CD1c-positive myeloid dendritic cell (primary cell): ENCODE measurements around the gene DYSF.
A peak's percentile ranks its signal among the peaks of the same experiment; 100 is the strongest.

Source experiments
- DNase-seq: peaks from one replicate; pipeline ENCODE4 v3.0.0-alpha.2; 2016; ENCODE audit errors: extremely low spot score

The DYSF gene

DNA sequence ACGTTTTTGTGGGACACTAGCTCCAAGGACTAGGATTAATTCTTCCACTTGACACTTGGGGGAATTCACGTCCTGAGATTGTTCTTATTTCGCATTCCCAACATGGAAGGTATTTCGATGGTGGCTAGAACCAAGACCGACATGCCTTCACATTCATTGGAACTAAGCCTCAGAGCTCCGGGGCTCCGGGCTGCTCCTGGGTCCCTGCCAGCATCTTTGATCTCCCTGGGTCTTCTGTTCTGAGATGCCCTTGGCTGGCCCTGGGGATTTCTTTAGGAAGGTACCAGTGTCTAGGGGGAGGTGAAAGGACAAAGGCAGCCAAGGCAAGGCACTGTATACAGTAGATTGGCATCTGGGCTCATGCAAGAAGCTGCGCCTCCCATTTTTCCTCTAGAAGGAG, 76.8 kb downstream of the DYSF start:
- DNase-seq, result no peak

DNA sequence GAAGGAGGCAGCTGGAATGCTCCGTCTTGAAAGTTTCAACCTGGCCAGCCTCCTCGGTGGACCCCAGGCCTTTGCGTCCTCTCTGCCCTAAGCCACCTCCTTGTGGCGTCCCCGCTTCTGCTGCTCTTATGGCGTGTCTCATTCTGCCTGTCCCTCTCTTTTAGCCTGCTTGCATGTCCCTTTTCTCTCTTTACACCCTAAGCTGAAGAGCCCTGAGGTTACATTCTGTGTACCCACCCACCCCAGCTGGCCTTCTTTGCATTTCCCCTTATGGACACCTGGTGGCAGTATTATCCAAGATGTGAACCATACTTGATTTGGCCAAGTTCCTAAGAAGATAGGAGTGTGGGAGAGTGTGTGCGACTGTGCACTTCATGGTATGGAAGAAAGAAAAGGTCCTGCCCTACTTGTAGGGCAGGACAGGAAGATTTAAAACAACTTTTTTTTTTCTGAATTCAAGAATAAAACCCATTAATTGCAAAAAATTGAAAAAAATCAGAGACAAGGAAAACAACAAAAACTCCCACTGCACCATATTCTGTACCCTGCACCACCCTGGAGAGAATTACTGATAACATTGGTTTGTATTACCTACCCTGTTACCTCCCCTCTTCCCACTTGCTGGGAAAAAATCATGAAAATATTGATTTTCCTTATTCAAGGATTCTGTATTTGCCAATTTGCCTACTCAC, 77.4 kb downstream of the DYSF start:
- peak; percentile 50 for DNase-seq

DNA sequence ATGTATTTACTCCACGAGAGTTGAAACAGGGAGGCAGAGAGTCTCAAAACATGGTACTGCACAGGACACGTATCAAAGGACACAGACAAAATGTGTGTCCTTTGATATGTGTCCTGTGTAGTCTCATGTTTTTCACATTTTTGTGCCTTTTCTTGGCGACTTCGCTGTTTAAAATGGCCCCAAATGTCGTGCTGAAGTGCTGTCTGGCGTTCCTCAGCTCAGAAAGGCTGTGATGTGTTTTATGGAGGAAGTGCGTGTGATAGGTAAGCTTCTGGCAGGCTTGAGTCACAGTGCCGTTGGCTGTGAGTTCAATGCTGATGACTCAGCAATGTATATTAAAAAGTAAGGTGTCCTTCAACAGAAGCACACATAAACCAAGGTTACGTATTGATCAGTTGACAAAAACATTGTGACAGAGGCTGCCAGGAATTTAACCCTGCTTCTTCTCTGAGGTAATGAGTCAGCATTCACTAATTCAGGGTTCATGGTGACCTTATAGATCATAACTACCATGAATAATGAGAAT, 78.2 kb downstream of the DYSF start:
- DNase-seq, result no peak

DNA sequence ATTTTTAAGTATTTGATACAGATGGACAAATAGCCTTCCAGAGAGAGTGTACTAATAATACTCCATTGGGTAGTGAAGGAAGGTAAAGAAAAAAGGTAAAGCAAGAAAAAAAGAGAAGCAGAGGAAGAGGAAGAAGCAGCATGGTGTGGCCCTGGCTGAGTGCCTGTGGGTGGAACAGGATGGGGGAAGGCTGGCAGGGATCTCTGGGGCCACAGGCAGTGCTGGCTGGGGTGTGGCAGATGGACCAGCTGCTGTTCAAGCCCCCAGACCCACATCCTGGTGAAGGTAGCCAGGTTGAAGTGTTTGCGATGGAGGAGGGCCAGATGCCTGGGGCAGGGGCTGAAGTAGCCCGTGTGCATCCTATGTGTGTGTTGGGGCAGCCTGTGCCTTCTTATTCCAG, 79.0 kb downstream of the DYSF start:
- no peak for DNase-seq

DNA sequence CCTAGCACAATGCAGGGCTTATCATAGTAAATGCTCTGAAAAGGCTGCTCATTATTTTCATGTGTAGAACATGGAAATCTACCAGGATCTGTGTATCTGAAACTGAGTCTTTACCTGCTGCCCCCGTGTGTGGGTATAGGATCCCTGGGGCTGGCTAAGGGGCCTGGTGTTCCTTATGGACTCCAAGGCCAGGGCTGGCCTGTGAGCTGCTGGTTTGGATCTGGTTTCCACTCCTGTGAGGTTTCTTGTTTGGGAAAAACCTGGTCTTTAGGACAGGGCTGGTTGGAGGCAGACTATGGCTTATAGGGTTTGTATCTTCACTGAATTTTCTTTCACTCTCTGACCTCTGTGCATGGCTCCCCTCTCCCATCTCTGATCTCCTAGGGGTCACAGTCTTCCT, 80.8 kb downstream of the DYSF start:
- no peak for DNase-seq

DNA sequence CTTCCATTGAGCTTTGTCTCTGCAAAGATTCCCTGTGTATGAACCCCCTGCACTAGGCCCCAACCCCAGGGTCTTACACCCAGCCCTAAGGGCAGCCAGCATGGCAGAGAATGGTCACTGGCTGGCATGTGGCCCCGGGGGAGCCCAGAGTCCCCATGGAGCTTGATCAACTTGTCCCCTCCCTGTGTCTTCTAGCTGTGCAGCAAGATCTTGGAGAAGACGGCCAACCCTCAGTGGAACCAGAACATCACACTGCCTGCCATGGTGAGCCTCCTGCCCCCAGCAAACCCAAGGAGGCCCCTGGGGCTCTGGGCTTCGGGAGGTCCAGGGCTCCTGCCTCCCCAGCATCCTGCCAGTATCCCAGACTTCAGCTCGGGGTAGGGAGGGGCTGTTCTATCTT, 81.5 kb downstream of the DYSF start:
- DNase-seq, result no peak

DNA sequence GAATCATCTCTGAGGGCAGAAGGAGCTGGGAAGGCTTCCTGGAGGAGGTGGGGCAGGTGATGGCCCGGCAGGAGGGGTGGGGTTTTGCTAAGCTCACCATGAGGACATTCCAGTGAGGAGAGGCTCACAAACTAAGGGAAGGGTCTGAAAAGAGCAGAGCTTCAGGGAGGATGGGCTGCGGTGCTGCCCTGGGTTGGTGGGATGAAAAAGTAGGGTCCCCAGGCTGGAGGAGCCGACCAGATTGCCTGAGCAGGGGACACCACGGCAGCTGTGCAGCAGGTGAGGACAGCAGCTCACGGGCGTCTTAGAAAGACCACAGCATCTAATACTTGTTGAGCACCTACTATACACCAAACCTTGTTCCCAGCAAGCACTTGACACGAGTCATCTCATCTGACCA, 82.2 kb downstream of the DYSF start:
- no peak for DNase-seq

DNA sequence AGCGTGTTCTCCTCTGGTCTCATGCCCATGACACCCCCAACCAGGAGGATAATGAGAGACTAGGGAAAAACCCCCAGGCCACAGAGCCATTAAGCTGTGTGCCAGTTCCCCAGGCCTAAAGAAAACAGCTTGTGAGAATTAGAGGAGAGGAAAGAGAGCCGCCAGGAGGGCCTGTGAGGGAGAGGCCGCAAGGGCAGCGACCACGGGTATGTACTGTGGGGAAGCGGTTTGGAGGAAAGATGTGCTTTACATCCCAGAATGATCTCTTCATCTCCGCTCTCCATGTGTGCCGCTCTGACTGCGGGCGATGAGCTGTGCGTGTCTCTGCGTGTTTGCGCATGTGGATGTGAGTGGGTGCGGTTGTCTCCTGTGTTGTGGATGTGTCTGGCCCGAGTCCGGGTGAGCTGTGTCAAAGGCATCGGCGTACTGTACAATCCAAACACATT, 82.9 kb downstream of the DYSF start:
- no peak for DNase-seq

DNA sequence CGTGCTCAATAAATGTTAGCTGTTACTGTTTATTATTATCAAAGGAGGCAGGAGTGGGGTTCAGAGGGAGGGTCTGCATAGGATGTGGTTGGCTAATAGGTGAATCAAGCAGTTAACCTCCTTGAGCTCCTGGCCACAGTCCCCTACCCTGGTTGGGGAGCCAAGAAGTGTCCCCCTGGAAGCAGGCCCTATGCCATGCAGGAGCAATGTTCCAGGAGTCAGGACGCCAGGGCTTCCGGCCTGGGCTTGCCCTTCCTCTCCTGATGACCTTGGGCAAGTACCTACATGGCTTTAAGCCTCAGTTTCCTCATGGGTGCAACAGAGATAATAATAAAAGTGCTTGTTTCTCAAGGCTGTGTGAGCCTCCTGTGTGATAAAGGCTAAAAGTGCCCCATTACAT, 84.9 kb downstream of the DYSF start:
- DNase-seq, result no peak

DNA sequence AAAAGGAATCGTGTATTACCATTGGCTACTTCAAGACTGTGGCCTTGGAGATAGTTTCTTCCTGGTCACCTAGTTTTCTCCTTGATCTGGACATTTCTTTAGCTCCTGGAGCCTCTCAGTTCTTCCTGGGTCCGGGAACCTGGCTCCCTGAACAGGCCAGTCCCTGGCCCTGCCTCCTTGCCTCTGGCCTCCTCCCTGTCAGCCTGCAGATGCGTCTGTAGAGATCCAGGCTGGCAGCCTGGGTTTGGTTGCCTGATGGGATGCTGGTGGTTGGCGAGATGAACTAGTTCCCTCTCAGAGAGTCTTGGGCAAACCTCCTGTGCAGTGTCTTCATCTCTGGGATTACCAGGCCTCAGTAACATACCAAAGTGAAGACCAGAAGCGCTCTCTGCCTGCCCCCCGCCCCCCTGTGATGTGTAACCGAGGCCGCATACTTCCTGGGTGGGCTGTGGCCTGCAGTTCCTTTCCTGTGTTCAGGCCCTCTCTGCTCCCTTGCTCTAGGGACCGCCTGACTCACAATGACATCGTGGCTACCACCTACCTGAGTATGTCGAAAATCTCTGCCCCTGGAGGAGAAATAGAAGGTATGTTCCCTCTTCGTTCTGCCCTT, 85.4 kb downstream of the DYSF start:
- no peak for DNase-seq

DNA sequence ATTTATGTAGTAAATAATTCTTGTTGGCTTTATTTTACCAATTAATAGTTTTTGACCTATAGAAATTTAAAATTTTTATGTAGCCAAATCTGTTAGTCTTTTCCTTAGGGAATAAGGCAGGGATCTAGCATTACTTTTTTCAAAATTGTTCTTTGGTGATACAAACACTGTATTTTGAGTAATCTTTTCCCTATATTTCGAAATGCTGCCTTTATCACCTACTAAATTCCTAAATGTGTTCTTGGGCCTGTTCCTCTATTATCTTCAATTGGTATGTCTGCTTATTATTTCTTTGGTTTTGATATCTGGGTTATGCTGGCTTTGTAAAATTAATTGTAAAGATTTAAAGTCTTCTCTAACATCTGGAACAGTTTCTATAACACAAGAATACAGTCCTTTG, 87.5 kb downstream of the DYSF start:
- no peak for DNase-seq

DNA sequence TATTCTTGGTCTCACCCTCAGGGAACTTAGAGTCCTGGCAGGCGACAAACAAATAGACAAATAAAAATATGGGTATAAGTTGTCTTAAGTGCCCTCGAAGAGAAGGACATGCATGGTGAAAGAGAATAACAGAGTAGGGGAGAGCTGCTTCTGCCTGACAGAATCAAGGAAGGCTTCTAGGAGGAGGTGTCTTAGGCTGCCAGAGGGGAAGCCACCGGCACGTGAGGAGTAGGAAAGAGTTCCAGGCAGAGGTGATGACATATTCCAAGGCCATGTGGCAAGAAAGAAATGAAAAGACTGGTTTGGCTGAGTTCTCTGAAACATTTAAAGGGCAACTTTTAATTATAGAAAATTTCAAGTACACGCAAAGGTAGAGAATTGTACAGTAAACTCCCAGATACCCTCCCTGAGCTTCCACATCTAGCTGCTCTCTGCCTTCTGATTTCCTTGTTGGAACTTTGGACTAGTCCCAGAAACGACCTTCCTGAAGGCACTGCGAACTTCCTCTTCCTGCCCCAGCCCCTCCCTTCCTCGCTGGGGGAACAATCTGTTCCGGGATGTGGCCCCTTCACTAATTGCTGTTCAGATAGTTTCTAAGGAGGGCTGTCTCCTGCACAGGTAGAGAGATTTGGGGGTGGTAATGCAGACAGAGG, 91.7 kb downstream of the DYSF start:
- DNase-seq, result peak; percentile 11

DNA sequence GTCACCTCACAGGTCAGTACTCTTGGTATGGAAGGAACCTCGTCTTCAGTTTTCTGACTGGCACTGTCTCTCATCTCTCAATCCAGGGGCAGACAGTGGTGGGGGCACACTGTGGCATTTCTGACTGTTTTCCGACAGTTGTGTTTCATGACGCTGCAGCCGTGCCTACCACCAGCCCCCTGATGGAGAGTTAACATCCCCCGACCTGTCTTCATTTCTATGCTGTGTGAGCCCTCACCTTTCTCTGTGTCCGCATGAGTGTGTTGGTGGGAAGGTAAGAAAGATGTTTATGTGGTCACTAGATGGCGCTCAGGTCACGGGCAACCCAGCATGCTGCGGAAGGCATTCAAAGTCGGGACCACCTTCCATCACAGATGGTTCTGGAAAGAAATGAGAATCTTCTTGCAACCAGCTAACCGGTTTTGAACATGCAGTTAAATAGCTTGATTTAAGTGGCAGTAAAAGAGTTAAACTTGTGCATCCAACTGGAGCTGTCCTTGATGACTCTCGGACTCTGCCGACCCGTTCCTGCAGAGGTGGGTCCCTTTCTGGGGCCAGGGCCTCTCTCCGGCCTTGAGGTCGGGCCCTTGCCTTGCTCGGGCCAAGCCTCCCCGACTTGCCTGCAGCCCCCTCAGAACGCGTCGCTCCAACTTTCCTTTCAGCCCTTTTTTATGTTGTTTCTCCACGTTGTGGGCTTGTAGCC, 92.4 kb downstream of the DYSF start:
- peak; percentile 41 for DNase-seq

DNA sequence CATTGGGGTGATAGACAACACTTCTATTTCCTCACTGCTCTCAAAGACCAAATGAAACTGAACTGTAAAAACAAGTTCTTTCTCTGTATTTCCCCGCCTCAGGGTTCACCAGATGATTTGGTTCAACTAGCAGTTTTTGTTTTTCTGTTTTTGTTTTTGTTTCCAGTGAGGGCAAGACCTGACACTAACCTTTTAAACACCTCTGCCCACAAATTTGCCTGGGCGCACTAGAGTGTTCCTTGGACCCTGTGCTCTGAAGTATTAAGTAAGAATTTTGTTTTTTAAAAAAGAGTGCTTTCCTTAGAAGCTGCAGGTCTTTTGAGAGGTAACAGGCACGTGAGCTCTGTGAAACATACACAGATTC, 92.9 kb downstream of the DYSF start:
- DNase-seq, result no peak

DNA sequence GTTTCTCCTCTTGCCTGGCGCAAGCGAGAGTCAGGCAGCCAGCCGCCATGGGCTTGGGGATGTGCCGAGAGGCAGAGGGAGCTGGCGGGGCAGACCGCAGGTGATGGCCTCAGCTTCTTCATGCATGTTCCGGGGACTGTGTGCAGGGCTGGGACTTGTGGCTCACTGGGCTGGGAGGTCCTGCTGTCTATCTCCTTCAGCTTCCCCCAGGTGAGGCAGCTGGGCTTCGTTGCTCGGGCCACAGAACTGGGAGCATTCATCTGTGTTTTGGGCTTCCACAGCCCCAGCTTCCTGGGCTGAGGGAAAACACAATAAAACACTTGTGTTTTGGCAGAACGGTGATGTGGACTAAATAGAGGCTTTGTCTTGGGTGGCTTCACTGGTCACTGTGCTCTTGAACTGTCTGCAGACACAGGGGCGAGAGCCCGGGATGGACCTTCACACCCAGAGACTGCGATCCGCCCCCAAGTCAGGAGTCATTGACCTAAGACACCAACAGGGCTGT, 93.5 kb downstream of the DYSF start:
- DNase-seq, result no peak

DNA sequence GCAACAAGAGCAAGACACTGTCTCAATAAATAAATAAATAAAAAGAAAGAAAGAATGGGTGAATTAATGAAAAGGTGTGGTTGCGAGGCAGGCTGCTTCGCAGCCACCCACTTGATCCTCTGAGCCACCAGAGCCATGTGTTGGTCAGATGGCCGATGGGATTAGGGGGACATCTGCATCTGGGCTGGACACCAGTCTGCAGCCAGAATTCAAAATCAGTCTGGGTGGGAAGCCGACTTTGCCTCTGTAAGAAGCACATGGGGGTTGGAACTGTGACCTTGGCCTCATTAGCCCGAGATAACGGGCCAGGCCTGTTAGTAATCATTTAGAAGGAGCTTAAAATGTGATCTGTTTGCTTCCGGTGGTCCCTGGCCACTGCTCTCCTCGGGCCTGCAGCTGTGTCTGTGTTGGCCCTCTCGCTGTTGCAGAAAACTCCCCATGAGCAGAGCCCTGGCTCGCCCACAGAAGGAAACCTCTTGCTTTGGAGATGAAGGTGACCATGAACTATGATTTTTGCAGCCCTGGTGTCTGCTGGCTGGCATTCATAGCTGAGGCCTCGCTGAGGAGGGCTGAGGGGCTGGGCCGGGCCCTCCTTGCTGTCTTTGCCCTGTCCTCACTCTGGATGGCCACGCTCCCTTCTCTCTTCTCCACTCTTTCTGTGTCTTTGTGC, 94.4 kb downstream of the DYSF start:
- DNase-seq, result no peak

DNA sequence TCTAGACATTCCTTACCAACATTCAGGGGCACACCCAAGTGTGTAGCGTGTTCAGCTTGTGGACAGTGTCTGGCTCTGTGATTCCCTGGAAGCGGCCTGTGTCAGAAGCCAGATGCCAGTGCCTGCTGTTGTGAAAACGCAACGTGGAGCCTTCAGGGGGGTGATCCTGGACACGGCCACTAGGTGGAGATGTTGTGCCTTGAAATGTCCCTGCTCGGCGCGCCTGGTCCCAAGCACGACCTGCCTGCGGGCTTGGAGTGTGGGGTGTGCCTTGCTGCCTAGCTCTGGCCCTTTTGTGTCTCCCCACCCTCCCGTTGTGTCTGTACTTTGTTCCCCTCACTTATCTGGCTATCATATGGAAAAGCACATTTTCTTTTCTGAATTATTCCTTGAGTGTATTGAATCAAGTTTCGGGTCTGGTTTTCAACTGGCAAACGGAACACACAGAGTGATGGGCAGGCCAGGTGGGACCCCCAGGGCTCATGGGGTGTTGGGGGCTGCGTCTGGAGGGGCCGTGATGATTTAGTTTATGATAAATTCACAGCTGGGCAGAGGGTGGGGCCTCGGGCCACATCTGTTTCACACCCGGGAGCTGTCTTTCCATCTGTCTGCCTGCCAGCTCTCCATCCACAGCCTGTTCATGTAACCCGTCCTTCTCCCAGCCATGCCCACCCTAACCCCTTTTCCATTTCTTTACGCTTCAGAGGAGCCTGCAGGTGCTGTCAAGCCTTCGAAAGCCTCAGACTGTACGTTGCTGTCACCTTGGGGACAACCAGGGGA, 95.5 kb downstream of the DYSF start:
- DNase-seq, result peak; percentile 66

DNA sequence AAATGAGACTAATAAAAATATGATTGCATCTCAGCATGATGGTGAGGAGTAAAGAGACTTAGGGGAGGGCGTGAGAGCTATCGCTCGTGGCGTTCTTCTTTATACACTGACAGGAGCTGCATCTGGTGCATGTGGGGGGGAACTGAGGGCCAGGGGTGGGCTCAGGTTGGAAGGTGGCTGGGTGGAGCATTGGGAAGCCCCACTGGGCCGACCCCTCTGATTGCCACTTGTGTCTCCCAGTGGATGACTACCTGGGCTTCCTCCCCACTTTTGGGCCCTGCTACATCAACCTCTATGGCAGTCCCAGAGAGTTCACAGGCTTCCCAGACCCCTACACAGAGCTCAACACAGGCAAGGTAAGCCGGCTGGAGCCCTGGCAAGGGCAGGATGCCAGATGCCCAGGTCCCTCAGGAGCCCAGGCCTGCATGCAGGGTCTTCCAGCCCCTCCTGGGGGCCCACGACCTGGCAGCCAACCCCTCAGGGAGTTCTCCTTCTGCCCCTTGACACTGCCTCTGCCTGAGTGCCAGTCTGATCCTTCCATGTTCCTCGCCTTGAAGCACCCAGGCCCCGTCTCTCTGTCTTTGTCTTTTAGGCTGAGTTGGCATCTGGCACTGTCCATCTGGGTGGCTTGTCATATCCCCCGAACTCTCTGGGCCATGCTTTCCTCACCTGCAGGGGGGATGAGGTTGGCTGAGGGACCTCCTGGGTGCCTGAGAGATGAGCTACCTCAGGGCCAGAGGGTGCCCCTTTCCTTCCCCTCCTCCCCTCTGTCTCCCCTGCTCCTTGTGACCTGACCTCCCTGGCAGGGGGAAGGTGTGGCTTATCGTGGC, 97.7 kb downstream of the DYSF start:
- DNase-seq, result no peak

DNA sequence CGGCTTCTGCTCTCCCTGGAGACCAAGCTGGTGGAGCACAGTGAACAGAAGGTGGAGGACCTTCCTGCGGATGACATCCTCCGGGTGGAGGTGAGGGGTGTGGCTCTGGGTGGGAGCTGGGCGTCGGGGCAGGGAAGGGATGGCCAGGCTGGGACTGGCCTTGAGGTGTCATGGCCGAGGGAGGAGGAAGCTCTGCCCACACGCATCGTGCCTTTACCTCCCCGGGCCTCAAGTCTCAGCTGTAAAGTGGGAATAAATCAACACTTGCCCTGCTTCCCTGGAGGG, 98.2 kb downstream of the DYSF start:
- no peak for DNase-seq

DNA sequence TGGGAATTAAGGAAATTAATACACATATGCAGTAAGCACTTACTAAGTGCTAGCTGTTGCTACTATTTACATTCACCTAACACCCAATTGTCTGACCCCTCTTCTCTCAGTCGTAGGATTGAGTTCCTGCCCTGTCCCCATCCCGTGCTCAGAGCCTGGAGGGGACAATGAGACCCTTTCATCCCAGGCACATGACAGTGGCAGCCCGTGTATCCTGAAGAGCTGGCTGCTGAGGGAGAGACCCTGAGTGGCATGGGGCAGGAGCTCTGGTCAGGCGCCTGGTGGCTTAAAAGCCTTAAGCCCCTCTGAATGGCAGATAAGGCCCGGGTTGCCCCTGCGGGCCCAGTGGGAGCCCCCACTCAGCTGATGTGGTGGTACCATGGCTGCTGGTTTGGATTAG, 99.0 kb downstream of the DYSF start:
- DNase-seq, result no peak
